ENCODE measurements around the gene BLNK. TPM values are rescaled to one million over a fixed set of nuclear protein-coding genes. Genes with fewer than 3 reads are reported as not detected.

The BLNK gene
- total and polyA plus RNA-seq, 2 experiments from 2014 or later = 0.11 TPM; not detected in 1

DNA sequence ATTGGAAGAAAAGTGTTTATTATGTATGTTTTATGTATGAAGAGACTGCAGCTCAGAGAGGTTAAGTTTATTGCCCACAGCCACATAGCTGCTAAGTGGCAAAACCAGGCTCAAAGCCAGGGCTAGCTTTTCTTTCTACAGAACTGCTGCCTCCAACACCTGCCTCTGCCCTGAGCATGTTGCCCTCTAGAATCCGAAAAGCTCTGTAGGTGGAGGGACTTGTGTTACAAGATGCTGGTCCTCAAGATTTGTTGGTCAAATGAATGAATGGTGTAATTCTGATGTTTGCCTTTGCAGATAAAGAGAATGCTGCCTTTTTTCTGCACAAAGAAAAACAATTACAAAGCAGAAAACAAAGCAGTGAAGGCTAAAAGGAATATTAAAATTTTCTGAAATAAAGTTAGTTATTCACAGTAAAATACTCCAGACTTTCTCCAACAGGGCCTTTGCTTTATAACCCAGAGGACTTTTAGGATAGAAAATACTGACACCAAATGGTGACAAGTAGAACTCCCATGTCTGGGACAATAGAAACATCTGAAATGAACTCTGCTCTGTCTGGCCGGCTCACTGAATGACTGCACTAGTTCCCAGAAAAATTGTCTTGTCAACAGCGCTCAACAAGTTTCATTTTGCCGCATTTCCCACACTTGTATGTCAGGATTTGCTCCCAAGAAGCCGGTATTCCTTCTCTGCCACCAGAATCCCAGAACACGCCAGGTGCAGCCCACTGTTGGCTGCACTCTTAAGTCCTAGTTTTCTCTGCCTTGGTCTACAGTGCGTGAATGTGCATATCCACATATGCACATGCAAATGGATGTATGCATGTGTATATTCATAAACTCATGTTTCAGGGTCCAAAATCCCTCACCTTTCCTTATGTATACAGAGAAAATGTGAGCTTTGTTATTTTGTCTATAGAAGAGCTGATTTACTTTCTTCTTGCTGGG is 21.9 kb upstream of the BLNK start:
- no peaks in the 10 kb centered on the region for H3F3A ChIP-seq (replicated peaks; ENCODE audit: low read depth)
- H3K36me3 Mint-ChIP-seq (ENCODE audit: low read depth) = no peaks in the 10 kb centered on the region
- no peaks in the 10 kb centered on the region for H3K9me3 Mint-ChIP-seq
- no peak overlapping the region for H3K27ac Mint-ChIP-seq
- H4K20me1 ChIP-seq (replicated peaks; ENCODE audit: insufficient read depth) = no peaks in the 10 kb centered on the region
- peak overlapping the region; percentile 23; the same call in 1 of the 2 replicates for H2AFZ ChIP-seq
- H3K36me3 ChIP-seq (ENCODE audit: insufficient read depth) = no peaks in the 10 kb centered on the region
- no peaks in the 10 kb centered on the region for H3K27me3 Mint-ChIP-seq (ENCODE audit: insufficient read depth, low read depth, poor library complexity)
- no peak overlapping the region for H3K27ac ChIP-seq (ENCODE audit: low read depth)
- H3K4me1 Mint-ChIP-seq = peaks cover 9% of the 10 kb centered on the region
- no peaks in the 10 kb centered on the region for H3K9me2 ChIP-seq (ENCODE audit: insufficient read depth)
- H3K4me1 ChIP-seq (ENCODE audit: insufficient read depth) = no peaks in the 10 kb centered on the region; the same call in none of the 2 replicates
- peak; percentile 78 for DNase-seq (ENCODE audit: low spot score)
- no peak overlapping the region for H3K4me3 ChIP-seq
- no peak overlapping the region for H3K4me3 Mint-ChIP-seq
- peak; percentile 94 for ATAC-seq
- TF ChIP-seq, protein P1, sequence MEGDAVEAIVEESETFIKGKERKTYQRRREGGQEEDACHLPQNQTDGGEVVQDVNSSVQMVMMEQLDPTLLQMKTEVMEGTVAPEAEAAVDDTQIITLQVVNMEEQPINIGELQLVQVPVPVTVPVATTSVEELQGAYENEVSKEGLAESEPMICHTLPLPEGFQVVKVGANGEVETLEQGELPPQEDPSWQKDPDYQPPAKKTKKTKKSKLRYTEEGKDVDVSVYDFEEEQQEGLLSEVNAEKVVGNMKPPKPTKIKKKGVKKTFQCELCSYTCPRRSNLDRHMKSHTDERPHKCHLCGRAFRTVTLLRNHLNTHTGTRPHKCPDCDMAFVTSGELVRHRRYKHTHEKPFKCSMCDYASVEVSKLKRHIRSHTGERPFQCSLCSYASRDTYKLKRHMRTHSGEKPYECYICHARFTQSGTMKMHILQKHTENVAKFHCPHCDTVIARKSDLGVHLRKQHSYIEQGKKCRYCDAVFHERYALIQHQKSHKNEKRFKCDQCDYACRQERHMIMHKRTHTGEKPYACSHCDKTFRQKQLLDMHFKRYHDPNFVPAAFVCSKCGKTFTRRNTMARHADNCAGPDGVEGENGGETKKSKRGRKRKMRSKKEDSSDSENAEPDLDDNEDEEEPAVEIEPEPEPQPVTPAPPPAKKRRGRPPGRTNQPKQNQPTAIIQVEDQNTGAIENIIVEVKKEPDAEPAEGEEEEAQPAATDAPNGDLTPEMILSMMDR (conservative IDR thresholded peaks at IDR 0.05; ENCODE audit: low read depth in 2 of 2) = peak; percentile 64 to 67
- TF ChIP-seq JUNB (IDR thresholded peaks at IDR 0.05; ENCODE audit: unreplicated experiment) = no peak
- H3K79me2 ChIP-seq (replicated peaks; ENCODE audit: insufficient read depth) = no peaks in the 10 kb centered on the region
- no peak overlapping the region for H3K4me2 ChIP-seq
- no peaks in the 10 kb centered on the region for H3K27me3 ChIP-seq (ENCODE audit: insufficient read depth)

DNA sequence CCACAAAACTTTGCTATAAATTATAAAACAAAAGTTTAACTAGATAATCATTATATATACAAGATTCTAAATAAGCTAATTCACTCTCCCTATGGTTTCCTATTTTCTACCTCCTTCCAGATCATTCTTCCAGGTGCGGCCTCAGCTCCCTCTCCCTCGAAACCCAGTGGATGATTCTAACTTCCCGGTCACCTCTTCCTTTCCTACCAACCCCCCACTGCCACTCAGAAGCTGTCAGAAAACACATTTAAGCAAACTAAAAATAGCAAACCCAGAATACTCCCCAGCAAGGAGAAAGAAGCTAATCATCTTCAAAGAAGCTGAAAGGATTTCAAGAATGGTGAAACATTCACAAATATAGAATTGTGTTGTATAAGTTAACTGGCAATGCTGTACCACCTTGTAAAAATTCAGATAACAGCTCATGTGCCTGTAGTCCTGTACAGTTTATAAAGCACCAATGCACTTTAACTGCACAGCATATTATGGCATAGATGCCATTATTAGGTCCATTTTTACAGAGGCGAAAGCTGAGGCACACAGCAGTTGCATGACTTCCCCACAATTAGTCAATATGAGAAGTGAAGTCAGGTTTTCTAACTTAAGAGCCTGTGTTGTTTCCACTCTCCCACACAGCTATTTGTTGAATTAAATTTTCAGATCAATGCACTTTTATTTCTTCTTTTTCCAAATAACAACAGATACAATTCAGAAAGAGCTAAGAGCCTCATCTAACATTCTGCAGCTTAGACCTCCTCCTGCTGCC is 19.2 kb upstream of the BLNK start:
- Mint-ChIP-seq H3K4me1 (peaks cover 22% of the 10 kb centered on the region), H3K27ac (no peak overlapping the region), H3K4me3 (no peak overlapping the region), H3K9me3 (no peaks in the 10 kb centered on the region), H3K36me3 (ENCODE audit: low read depth) (no peaks in the 10 kb centered on the region), H3K27me3 (ENCODE audit: insufficient read depth, low read depth, poor library complexity) (no peaks in the 10 kb centered on the region)
- no peaks in the 10 kb centered on the region for H4K20me1 ChIP-seq (replicated peaks; ENCODE audit: insufficient read depth)
- no peaks in the 10 kb centered on the region for H3K36me3 ChIP-seq (ENCODE audit: insufficient read depth)
- no peak overlapping the region for H3K4me2 ChIP-seq
- H2AFZ ChIP-seq = peak overlapping the region; percentile 52; the same call in 1 of the 2 replicates
- DNase-seq (ENCODE audit: low spot score) (no peak), ATAC-seq (no peak)
- H3F3A ChIP-seq (replicated peaks; ENCODE audit: low read depth) = no peaks in the 10 kb centered on the region
- no peak overlapping the region for H3K4me3 ChIP-seq
- no peaks in the 10 kb centered on the region for H3K79me2 ChIP-seq (replicated peaks; ENCODE audit: insufficient read depth)
- H3K4me1 ChIP-seq (ENCODE audit: insufficient read depth) = no peaks in the 10 kb centered on the region; the same call in none of the 2 replicates
- H3K27ac ChIP-seq (ENCODE audit: low read depth) = no peak overlapping the region
- peaks cover 5% of the 10 kb centered on the region for H3K9me2 ChIP-seq (ENCODE audit: insufficient read depth)
- H3K27me3 ChIP-seq (ENCODE audit: insufficient read depth) = no peaks in the 10 kb centered on the region
- TF ChIP-seq, protein P1 (conservative IDR thresholded peaks at IDR 0.05; ENCODE audit: low read depth in 2 of 2) = no peak
- no peak for TF ChIP-seq ZNF114 (CRISPR knock-in tag; IDR thresholded peaks at IDR 0.05)
- TF ChIP-seq, protein P2, sequence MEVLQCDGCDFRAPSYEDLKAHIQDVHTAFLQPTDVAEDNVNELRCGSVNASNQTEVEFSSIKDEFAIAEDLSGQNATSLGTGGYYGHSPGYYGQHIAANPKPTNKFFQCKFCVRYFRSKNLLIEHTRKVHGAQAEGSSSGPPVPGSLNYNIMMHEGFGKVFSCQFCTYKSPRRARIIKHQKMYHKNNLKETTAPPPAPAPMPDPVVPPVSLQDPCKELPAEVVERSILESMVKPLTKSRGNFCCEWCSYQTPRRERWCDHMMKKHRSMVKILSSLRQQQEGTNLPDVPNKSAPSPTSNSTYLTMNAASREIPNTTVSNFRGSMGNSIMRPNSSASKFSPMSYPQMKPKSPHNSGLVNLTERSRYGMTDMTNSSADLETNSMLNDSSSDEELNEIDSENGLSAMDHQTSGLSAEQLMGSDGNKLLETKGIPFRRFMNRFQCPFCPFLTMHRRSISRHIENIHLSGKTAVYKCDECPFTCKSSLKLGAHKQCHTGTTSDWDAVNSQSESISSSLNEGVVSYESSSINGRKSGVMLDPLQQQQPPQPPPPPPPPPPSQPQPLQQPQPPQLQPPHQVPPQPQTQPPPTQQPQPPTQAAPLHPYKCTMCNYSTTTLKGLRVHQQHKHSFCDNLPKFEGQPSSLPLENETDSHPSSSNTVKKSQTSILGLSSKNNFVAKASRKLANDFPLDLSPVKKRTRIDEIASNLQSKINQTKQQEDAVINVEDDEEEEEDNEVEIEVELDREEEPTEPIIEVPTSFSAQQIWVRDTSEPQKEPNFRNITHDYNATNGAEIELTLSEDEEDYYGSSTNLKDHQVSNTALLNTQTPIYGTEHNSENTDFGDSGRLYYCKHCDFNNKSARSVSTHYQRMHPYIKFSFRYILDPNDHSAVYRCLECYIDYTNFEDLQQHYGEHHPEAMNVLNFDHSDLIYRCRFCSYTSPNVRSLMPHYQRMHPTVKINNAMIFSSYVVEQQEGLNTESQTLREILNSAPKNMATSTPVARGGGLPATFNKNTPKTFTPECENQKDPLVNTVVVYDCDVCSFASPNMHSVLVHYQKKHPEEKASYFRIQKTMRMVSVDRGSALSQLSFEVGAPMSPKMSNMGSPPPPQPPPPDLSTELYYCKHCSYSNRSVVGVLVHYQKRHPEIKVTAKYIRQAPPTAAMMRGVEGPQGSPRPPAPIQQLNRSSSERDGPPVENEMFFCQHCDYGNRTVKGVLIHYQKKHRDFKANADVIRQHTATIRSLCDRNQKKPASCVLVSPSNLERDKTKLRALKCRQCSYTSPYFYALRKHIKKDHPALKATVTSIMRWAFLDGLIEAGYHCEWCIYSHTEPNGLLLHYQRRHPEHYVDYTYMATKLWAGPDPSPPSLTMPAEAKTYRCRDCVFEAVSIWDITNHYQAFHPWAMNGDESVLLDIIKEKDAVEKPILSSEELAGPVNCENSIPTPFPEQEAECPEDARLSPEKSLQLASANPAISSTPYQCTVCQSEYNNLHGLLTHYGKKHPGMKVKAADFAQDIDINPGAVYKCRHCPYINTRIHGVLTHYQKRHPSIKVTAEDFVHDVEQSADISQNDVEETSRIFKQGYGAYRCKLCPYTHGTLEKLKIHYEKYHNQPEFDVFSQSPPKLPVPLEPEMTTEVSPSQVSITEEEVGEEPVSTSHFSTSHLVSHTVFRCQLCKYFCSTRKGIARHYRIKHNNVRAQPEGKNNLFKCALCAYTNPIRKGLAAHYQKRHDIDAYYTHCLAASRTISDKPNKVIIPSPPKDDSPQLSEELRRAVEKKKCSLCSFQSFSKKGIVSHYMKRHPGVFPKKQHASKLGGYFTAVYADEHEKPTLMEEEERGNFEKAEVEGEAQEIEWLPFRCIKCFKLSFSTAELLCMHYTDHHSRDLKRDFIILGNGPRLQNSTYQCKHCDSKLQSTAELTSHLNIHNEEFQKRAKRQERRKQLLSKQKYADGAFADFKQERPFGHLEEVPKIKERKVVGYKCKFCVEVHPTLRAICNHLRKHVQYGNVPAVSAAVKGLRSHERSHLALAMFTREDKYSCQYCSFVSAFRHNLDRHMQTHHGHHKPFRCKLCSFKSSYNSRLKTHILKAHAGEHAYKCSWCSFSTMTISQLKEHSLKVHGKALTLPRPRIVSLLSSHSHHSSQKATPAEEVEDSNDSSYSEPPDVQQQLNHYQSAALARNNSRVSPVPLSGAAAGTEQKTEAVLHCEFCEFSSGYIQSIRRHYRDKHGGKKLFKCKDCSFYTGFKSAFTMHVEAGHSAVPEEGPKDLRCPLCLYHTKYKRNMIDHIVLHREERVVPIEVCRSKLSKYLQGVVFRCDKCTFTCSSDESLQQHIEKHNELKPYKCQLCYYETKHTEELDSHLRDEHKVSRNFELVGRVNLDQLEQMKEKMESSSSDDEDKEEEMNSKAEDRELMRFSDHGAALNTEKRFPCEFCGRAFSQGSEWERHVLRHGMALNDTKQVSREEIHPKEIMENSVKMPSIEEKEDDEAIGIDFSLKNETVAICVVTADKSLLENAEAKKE (CRISPR knock-in tag; IDR thresholded peaks at IDR 0.05) = no peak
